GM12878 (cell line): ENCODE measurements around the gene ARHGAP44. TPM values are rescaled to one million over a fixed set of nuclear protein-coding genes. Genes with fewer than 3 reads are reported as not detected.
A peak's percentile ranks its signal among the peaks of the same experiment; 100 is the strongest.
"Not testable (repeated sequence)": the region's sequence is repeated elsewhere in the genome, so short reads cannot be mapped to it uniquely, and the experiment has no call there.

Source experiments
- ATAC-seq: fragments of 200-7000 bp; cut with Tn5 transposase; 3 replicates; pipeline ENCODE4 v1.9.1; 2020; ENCODE audit warnings: mild to moderate bottlenecking, moderate library complexity
- BruUV-seq: library from RNA; stranded (reverse); fragments of 400-500 nt; replicated peaks from 2 replicates; lab custom pipeline; 2021; lab: Mats Ljungman, UMichigan
- CTCF ChIA-PET: fragments of 300-600 bp; sonication (Branson Sonifier 250); formaldehyde crosslinking; extraction: SDS; loops from one replicate; lab custom pipeline; 2021; ENCODE audit warnings: inconsistent platforms; lab: Yijun Ruan, JAX
- POLR2A ChIA-PET: fragments of 350-600 bp; formaldehyde crosslinking; extraction: SDS; loops from one replicate; lab custom pipeline; 2021; ENCODE audit warnings: inconsistent platforms; lab: Charles Lee
- RAD21 ChIA-PET: fragments of 300-600 bp; sonication (Branson Sonifier 250); formaldehyde crosslinking; loops from one replicate; lab custom pipeline; 2023; ENCODE audit warnings: antibody characterized with exemption; ENCODE audit not compliant: unreplicated experiment; lab: Charles Lee
- SMC1A ChIA-PET: fragments of 300-600 bp; sonication (Branson Sonifier 250); formaldehyde crosslinking; loops from one replicate; lab custom pipeline; 2023; ENCODE audit not compliant: unreplicated experiment, uncharacterized antibody; lab: Charles Lee
- DNase-seq: peaks from one replicate; pipeline ENCODE4 v3.0.0-alpha.2; 2011; ENCODE audit warnings: low read depth, low spot score
- FAIRE-seq: peaks from 3 replicates; lab custom pipeline; 2011; peaks lifted over from hg19 to GRCh38; lab: Jason Lieb, UNC
- H2AFZ ChIP-seq: 2 replicates; pipeline ENCODE4 v1.6.0; 2011; ENCODE audit warnings: low read depth, low read length, control low read depth; ENCODE audit not compliant: control insufficient read depth
- H3K27ac ChIP-seq: 2 replicates; pipeline ENCODE4 v1.5.1; 2011; ENCODE audit warnings: control low read depth; ENCODE audit not compliant: control insufficient read depth, insufficient read depth
- H3K27me3 ChIP-seq, 2 experiments: replicated peaks in 1 of 2; 2 replicates each; pipeline versions ENCODE4 v1.6.0 to v1.6.1; 2011; ENCODE audit warnings: low read length in 1 of 2; ENCODE audit not compliant: control insufficient read depth in 2 of 2, insufficient read depth in 2 of 2
- H3K36me3 ChIP-seq, 2 experiments: 2 replicates each; pipeline ENCODE4 v1.5.1; 2011; ENCODE audit warnings: low read length in 1 of 2; ENCODE audit not compliant: control insufficient read depth in 2 of 2, insufficient read depth in 2 of 2
- H3K4me1 ChIP-seq: 2 replicates; pipeline ENCODE4 v1.6.1; 2011; ENCODE audit warnings: mild to moderate bottlenecking, low read length, moderate library complexity, mixed read lengths; ENCODE audit not compliant: control insufficient read depth, insufficient read depth
- H3K4me2 ChIP-seq: 2 replicates; pipeline ENCODE4 v1.6.0; 2011; ENCODE audit warnings: control low read depth; ENCODE audit not compliant: control insufficient read depth, insufficient read depth
- H3K4me3 ChIP-seq: fragments of 200-600 bp; sonication (generic); 2 replicates; pipeline ENCODE4 v1.5.1; 2016
- H3K79me2 ChIP-seq: 2 replicates; pipeline ENCODE4 v1.6.0; 2011; ENCODE audit warnings: low read length; ENCODE audit not compliant: control insufficient read depth, insufficient read depth
- H3K9ac ChIP-seq: 2 replicates; pipeline ENCODE4 v1.8.0; 2011; ENCODE audit warnings: low read length, control low read depth, mixed read lengths; ENCODE audit not compliant: control insufficient read depth, insufficient read depth
- H3K9me3 ChIP-seq: replicated peaks from 3 replicates; pipeline ENCODE4 v1.5.1; 2011; ENCODE audit warnings: mild to moderate bottlenecking, low read length; ENCODE audit not compliant: control insufficient read depth, insufficient read depth
- H4K20me1 ChIP-seq: 2 replicates; pipeline ENCODE4 v1.6.0; 2011; ENCODE audit not compliant: control insufficient read depth, insufficient read depth
- ATF2 ChIP-seq: IDR thresholded peaks from 2 replicates; pipeline ENCODE4 v1.6.1; 2012; ENCODE audit warnings: low read length, inconsistent platforms
- CHD2 ChIP-seq: IDR thresholded peaks from 2 replicates; pipeline ENCODE4 v1.6.1; 2011; ENCODE audit warnings: low read depth, low read length, improper control_type of control experiment, borderline replicate concordance
- HDAC2 ChIP-seq: fragments of 200-600 bp; sonication (generic); IDR thresholded peaks from 2 replicates; pipeline ENCODE4 v1.6.1; 2017
- RUNX3 ChIP-seq: IDR thresholded peaks from 2 replicates; pipeline ENCODE4 v1.6.1; 2012; ENCODE audit warnings: low read length, inconsistent platforms
- SP1 ChIP-seq: IDR thresholded peaks from one replicate; pipeline ENCODE4 v1.6.1; 2011; ENCODE audit warnings: low read depth, low read length
- WGBS: methylation state at CpG from one replicate; pipeline ENCODE4 v1.1.6; 2016; ENCODE audit warnings: low lambda C conversion rate; ENCODE audit not compliant: insufficient replicate concordance, insufficient coverage; ENCODE audit errors: missing lambda C conversion rate; 5-methylcytosine and 5-hydroxymethylcytosine counted together
- in situ Hi-C: fragments of 300-500 bp; cut with MboI; formaldehyde crosslinking; loops from 9 replicates; pipeline ENCODE4 v1.14.3; 2018; ENCODE audit warnings: mixed read lengths
- intact Hi-C: fragments of 100-400 bp; cut with micrococcal nuclease; formaldehyde crosslinking; loops from one replicate; pipeline ENCODE4 v1.14.2; 2022; ENCODE audit not compliant: unreplicated experiment
- polyA plus RNA-seq, 11 experiments: library from polyadenylated mRNA; depleted of rRNA in 4 of 11; unstranded in 6 of 11; stranded (reverse) in 5 of 11; fragments of >200 nt; fragmentation: Nextera tagmentation in 4 of 11; fragmentation: Illumina TruSeq in 1 of 11; extraction: Ambion mirVana in 4 of 11; extraction: Trizol in 1 of 11; gene quantifications; 1 replicate in 1 of 11; 2 replicates in 10 of 11; pipeline versions ENCODE4 v1.2.1 to v1.2.3, GENCODE V29; 2011 to 2016; ENCODE audit warnings: inconsistent platforms in 2 of 11, missing spikeins in 2 of 11, low read depth in 1 of 11
- total RNA-seq, 4 experiments: library from RNA; depleted of rRNA in 3 of 4; stranded (reverse); fragments of >200 nt in 3 of 4; fragmentation: Illumina TruSeq in 1 of 4; extraction: Trizol in 1 of 4; gene quantifications; 2 replicates each; pipeline versions ENCODE4 v1.2.1 to v1.2.3, GENCODE V29; 2013 to 2021

Gene ARHGAP44
- total and polyA plus RNA-seq, 10 of the 15 experiments (the other 5 are each of a cell fraction or from before 2014, with no cell fraction given), result 0.11 to 1.2 (median 0.48) TPM

- no peaks in the 10 kb centered on the region for H3K27me3 ChIP-seq
- no peaks in the 10 kb centered on the region for H4K20me1 ChIP-seq
- H3K27ac ChIP-seq, result peak overlapping the region; percentile 82
- peak overlapping the region; percentile 52 for H3K9ac ChIP-seq
- in situ Hi-C loops, result no loop called here
- POLR2A ChIA-PET, result no interaction called here
- no peak overlapping the region for H3K4me3 ChIP-seq
- BruUV-seq, result no TSS peak
- H3K4me2 ChIP-seq, result peak overlapping the region; percentile 63
- FAIRE-seq (no peak), ATAC-seq (no peak; the same call in 2 of the 3 replicates)
- SMC1A ChIA-PET, result no interaction called here
- CTCF ChIA-PET, result no interaction called here
- no peaks in the 10 kb centered on the region; the same call in 1 of the 3 replicates for H3K9me3 ChIP-seq
- 0 out of 2 replicates have a peak overlapping the region, but pooled peaks have one; percentile 11 for H2AFZ ChIP-seq
- RAD21 ChIA-PET, result no interaction called here
- 19% methylated on average over 4 of the region's 4 CpGs for WGBS
- no peaks in the 10 kb centered on the region for H3K79me2 ChIP-seq
- TF ChIP-seq RUNX3 (peak; percentile 63), HDAC2 (no peak)
- TF ChIP-seq, all 136 proteins: peak for 1
- Histone ChIP-seq H3K36me3 (no peaks in the 10 kb centered on the region), H3K4me1 (no peaks in the 10 kb centered on the region; the same call in 1 of the 2 replicates)
- DNase-seq, result no peak
- intact Hi-C loops, result no loop called here
Observed at GRCh38 chr17:12866244-12866643, 76.9 kb downstream of the ARHGAP44 start.

- CTCF ChIA-PET, result no interaction called here
- WGBS, result 30% methylated on average over 5 of the region's 5 CpGs
- no peak for ATAC-seq
- no peaks in the 10 kb centered on the region for H3K27me3 ChIP-seq
- SMC1A ChIA-PET, result no interaction called here
- POLR2A ChIA-PET, result no interaction called here
- no TSS peak for BruUV-seq
- no peak overlapping the region for H3K4me2 ChIP-seq
- H3K27ac ChIP-seq, result no peak overlapping the region
- RAD21 ChIA-PET, result no interaction called here
- no peak for DNase-seq
- intact Hi-C loops, result no loop called here
- H4K20me1 ChIP-seq, result no peaks in the 10 kb centered on the region
- TF ChIP-seq SP1 (peak; percentile 17), ATF2 (peak; percentile 57; the same call in 1 of the 2 replicates), RUNX3 (peak; percentile 89), CHD2 (no peak)
- TF ChIP-seq, all 136 proteins: peak for 3
- H3K4me3 ChIP-seq, result no peak overlapping the region
- no peaks in the 10 kb centered on the region; the same call in 1 of the 3 replicates for H3K9me3 ChIP-seq
- no peaks in the 10 kb centered on the region for H3K79me2 ChIP-seq
- in situ Hi-C loops, result no loop called here
- no peak for FAIRE-seq
- H3K4me1 ChIP-seq, result no peaks in the 10 kb centered on the region; the same call in 1 of the 2 replicates
- H3K9ac ChIP-seq, result no peak overlapping the region
- H2AFZ ChIP-seq, result no peak overlapping the region
- H3K36me3 ChIP-seq, result no peaks in the 10 kb centered on the region
Observed at GRCh38 chr17:12867726-12868125, 78.4 kb downstream of the ARHGAP44 start.

GRCh38 chr17:12873415-12874125, 84.3 kb downstream of the ARHGAP44 start:
- in situ Hi-C loops, ATAC-seq, H3K79me2 ChIP-seq, H3K9me3 ChIP-seq, DNase-seq, H3K4me1 ChIP-seq, intact Hi-C loops, BruUV-seq, H3K4me3 ChIP-seq, SMC1A ChIA-PET, H3K36me3 ChIP-seq, RAD21 ChIA-PET, H2AFZ ChIP-seq, H3K9ac ChIP-seq, H3K27me3 ChIP-seq, H4K20me1 ChIP-seq, FAIRE-seq, H3K27ac ChIP-seq, POLR2A ChIA-PET, H3K4me2 ChIP-seq: not testable (repeated sequence)
- WGBS, result 73% methylated on average over 7 of the region's 7 CpGs
- CTCF ChIA-PET, result interaction anchor here (0.6 kb wide), 2 partner anchors 92 to 131 kb away, joined by 3 read pairs; no protein-coding TSS in a partner anchor
